H9 (cell line): ENCODE data around the gene NOP58. TPM values are rescaled to one million over a fixed set of nuclear protein-coding genes. Genes with fewer than 3 reads are reported as not detected.

ENCODE experiments used
- DNase-seq: peaks from one replicate; pipeline ENCODE4 v3.0.0-alpha.2; 2017
- H2AFZ ChIP-seq: one replicate; pipeline ENCODE4 v1.6.1; 2013; ENCODE audit warnings: mild to moderate bottlenecking, low read length, control low read depth, moderate library complexity
- H2AK5ac ChIP-seq: 2 replicates; pipeline ENCODE4 v1.6.1; 2013; ENCODE audit warnings: low read length, control low read depth, mixed read lengths; ENCODE audit not compliant: insufficient read length
- H2BK120ac ChIP-seq: one replicate; pipeline ENCODE4 v1.6.1; 2013; ENCODE audit warnings: low read depth, mild to moderate bottlenecking, low read length, control low read depth, inconsistent platforms; ENCODE audit not compliant: poor library complexity, severe bottlenecking
- H2BK12ac ChIP-seq: 2 replicates; pipeline ENCODE4 v1.6.1; 2013; ENCODE audit warnings: low read length, control low read depth, mixed read lengths, low read depth; ENCODE audit not compliant: insufficient read length
- H2BK15ac ChIP-seq: 2 replicates; pipeline ENCODE4 v1.6.1; 2013; ENCODE audit warnings: low read depth, low read length, control low read depth
- H2BK20ac ChIP-seq: one replicate; pipeline ENCODE4 v1.6.1; 2013; ENCODE audit warnings: low read depth, mild to moderate bottlenecking, low read length, control low read depth, inconsistent platforms; ENCODE audit not compliant: poor library complexity, severe bottlenecking
- H2BK5ac ChIP-seq: 2 replicates; pipeline ENCODE4 v1.6.1; 2013; ENCODE audit warnings: low read length, control low read depth, mixed read lengths; ENCODE audit not compliant: insufficient read length
- H3K14ac ChIP-seq: 2 replicates; pipeline ENCODE4 v1.6.1; 2013; ENCODE audit warnings: low read length, control low read depth; ENCODE audit not compliant: insufficient read depth
- H3K18ac ChIP-seq: 2 replicates; pipeline ENCODE4 v1.6.1; 2013; ENCODE audit warnings: low read depth, mild to moderate bottlenecking, mixed read lengths, low read length, control low read depth; ENCODE audit not compliant: insufficient read length
- H3K23ac ChIP-seq: 2 replicates; pipeline ENCODE4 v1.6.1; 2013; ENCODE audit warnings: low read length, control low read depth, mixed read lengths, low read depth; ENCODE audit not compliant: insufficient read length
- H3K23me2 ChIP-seq: 2 replicates; pipeline ENCODE4 v1.6.1; 2013; ENCODE audit warnings: low read depth, mild to moderate bottlenecking, mixed read lengths, low read length, control low read depth; ENCODE audit not compliant: insufficient read length, poor library complexity, severe bottlenecking
- H3K27ac ChIP-seq: 2 replicates; pipeline ENCODE4 v1.5.1; 2013; ENCODE audit warnings: low read length, control low read depth, mixed read lengths, low read depth; ENCODE audit not compliant: insufficient read length
- H3K27me3 ChIP-seq: 2 replicates; pipeline ENCODE4 v1.6.1; 2013; ENCODE audit warnings: low read length, control low read depth, inconsistent platforms; ENCODE audit not compliant: insufficient read depth
- H3K4ac ChIP-seq: 2 replicates; pipeline ENCODE4 v1.6.1; 2013; ENCODE audit warnings: low read depth, mild to moderate bottlenecking, control low read depth, inconsistent platforms, low read length, moderate library complexity
- H3K4me1 ChIP-seq: 2 replicates; pipeline ENCODE4 v1.6.1; 2013; ENCODE audit warnings: low read length, control low read depth, inconsistent platforms; ENCODE audit not compliant: insufficient read depth
- H3K4me2 ChIP-seq: 2 replicates; pipeline ENCODE4 v1.6.1; 2013; ENCODE audit warnings: low read length, control low read depth, mixed read lengths; ENCODE audit not compliant: insufficient read length, insufficient read depth
- H3K56ac ChIP-seq: 2 replicates; pipeline ENCODE4 v1.6.1; 2013; ENCODE audit warnings: low read depth, mild to moderate bottlenecking, mixed read lengths, low read length, control low read depth; ENCODE audit not compliant: insufficient read length
- H3K79me1 ChIP-seq: 2 replicates; pipeline ENCODE4 v1.6.1; 2013; ENCODE audit warnings: low read depth, mild to moderate bottlenecking, moderate library complexity, low read length, control low read depth, inconsistent platforms; ENCODE audit not compliant: insufficient read depth, poor library complexity, severe bottlenecking
- H3K79me2 ChIP-seq: 2 replicates; pipeline ENCODE4 v1.6.1; 2013; ENCODE audit warnings: low read length, control low read depth, inconsistent platforms; ENCODE audit not compliant: insufficient read depth
- H3K9ac ChIP-seq: 2 replicates; pipeline ENCODE4 v1.6.1; 2013; ENCODE audit warnings: low read length, control low read depth, mixed read lengths; ENCODE audit not compliant: insufficient read length; ENCODE audit errors: extremely low read depth
- H3K9me3 ChIP-seq: one replicate; pipeline ENCODE4 v1.6.1; 2013; ENCODE audit warnings: low read depth, low read length, inconsistent platforms; ENCODE audit not compliant: control insufficient read depth
- H3T11ph ChIP-seq: one replicate; pipeline ENCODE4 v1.6.1; 2013; ENCODE audit warnings: mild to moderate bottlenecking, low read length, control low read depth, inconsistent platforms
- H4K20me1 ChIP-seq: one replicate; pipeline ENCODE4 v1.6.1; 2013; ENCODE audit not compliant: control insufficient read depth, insufficient read length, insufficient read depth
- H4K5ac ChIP-seq: 2 replicates; pipeline ENCODE4 v1.6.1; 2013; ENCODE audit warnings: low read depth, mild to moderate bottlenecking, mixed read lengths, low read length, control low read depth; ENCODE audit not compliant: insufficient read length
- H4K8ac ChIP-seq: replicated peaks from 2 replicates; pipeline ENCODE4 v1.6.1; 2013; ENCODE audit warnings: low read length, control low read depth, mixed read lengths, low read depth; ENCODE audit not compliant: insufficient read length
- H4K91ac ChIP-seq: 2 replicates; pipeline ENCODE4 v1.6.1; 2013; ENCODE audit warnings: low read depth, mild to moderate bottlenecking, moderate library complexity, mixed read lengths, low read length, control low read depth; ENCODE audit not compliant: insufficient read length
- H3K27ac Mint-ChIP-seq, 3 experiments: 2 replicates in 2 of 3; 3 replicates in 1 of 3; pipeline ENCODE4 v1.8.0; 2020 to 2021; ENCODE audit warnings: mixed read lengths in 3 of 3, mild to moderate bottlenecking in 1 of 3, moderate library complexity in 1 of 3
- H3K27me3 Mint-ChIP-seq: 2 replicates; pipeline ENCODE4 v1.8.0; 2021; ENCODE audit warnings: low read depth, mild to moderate bottlenecking, moderate library complexity, mixed read lengths
- H3K36me3 Mint-ChIP-seq, 3 experiments: 2 replicates in 2 of 3; 3 replicates in 1 of 3; pipeline ENCODE4 v1.8.0; 2020 to 2021; ENCODE audit warnings: low read depth in 3 of 3, mixed read lengths in 3 of 3; ENCODE audit not compliant: insufficient read depth in 1 of 3
- H3K4me1 Mint-ChIP-seq, 2 experiments: 2 replicates each; pipeline ENCODE4 v1.8.0; 2020; ENCODE audit warnings: mixed read lengths in 2 of 2
- H3K4me3 Mint-ChIP-seq, 2 experiments: 2 replicates in 1 of 2; 3 replicates in 1 of 2; pipeline ENCODE4 v1.8.0; 2020 to 2021; ENCODE audit warnings: mild to moderate bottlenecking in 2 of 2, mixed read lengths in 2 of 2, moderate library complexity in 1 of 2
- H3K9me3 Mint-ChIP-seq, 2 experiments: 2 replicates in 1 of 2; 3 replicates in 1 of 2; pipeline ENCODE4 v1.8.0; 2020; ENCODE audit warnings: mild to moderate bottlenecking in 2 of 2, mixed read lengths in 2 of 2, moderate library complexity in 1 of 2
- CTCF ChIP-seq: fragments of 200-600 bp; sonication (generic); conservative IDR thresholded peaks from 3 replicates; pipeline ENCODE4 v1.8.0; 2021; ENCODE audit warnings: antibody characterized with exemption, mild to moderate bottlenecking
- WGBS: extraction: QIAGEN DNeasy Blood & Tissue Kit; methylation state at CpG from one replicate; pipeline ENCODE4 v1.1.7; 2013; ENCODE audit warnings: missing lambda C conversion rate, low lambda C conversion rate, mixed read lengths; ENCODE audit not compliant: insufficient read length; ENCODE audit errors: extremely low coverage; 5-methylcytosine and 5-hydroxymethylcytosine counted together
- total RNA-seq: library from RNA; stranded (reverse); gene quantifications from 2 replicates; pipeline ENCODE4 v1.2.1, GENCODE V29; 2021

NOP58 gene
- total RNA-seq, 1 experiment from 2014 or later = 168 TPM

DNA sequence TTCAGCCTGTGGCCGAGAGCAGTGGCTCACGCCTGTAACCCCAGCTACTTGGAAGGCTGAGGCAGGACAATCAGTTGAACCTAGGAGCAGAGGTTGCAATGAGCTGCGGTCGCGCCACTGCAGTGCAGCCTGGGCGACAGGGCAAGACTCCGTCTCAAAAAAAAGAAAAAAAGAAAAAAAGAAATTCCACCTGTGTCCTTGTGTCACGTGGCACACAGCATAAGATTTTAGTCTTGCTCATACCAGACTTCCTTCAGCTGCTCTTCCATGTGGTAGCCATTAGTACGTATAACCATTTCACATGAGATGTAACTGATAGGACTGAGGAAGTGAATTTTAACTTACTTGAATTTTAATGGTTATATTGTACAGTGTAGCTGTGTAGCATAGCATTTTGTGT lies 4.0 kb downstream of the NOP58 start:
- H3K27me3 Mint-ChIP-seq = no peaks in the 10 kb centered on the region
- no peak overlapping the region for H3K27ac ChIP-seq

More for the DNA sequence above, 4.0 kb downstream of the NOP58 start:
- H3K4me3 Mint-ChIP-seq = peak overlapping the region; percentile 30 to 33; a peak in 3 of 5 replicates
- H2BK12ac ChIP-seq = no peak overlapping the region
- peaks cover 77% of the 10 kb centered on the region for H3K79me2 ChIP-seq
- WGBS = no CpG with 5 or more reads among the region's 9 CpGs
- no peak overlapping the region for H3K27ac Mint-ChIP-seq
- no peak overlapping the region for H2BK20ac ChIP-seq
- H2BK15ac ChIP-seq = no peak overlapping the region
- no peak overlapping the region for H2AK5ac ChIP-seq
- TF ChIP-seq CTCF = no peak
- no peak overlapping the region for H3K14ac ChIP-seq
- no peak for DNase-seq
- no peak overlapping the region for H3T11ph ChIP-seq
- peaks cover 2% of the 10 kb centered on the region; the same call in 1 of the 2 replicates for H3K4me1 ChIP-seq
- no peak overlapping the region for H2AFZ ChIP-seq
- H3K4me2 ChIP-seq = peak overlapping the region; percentile 14
- no peak overlapping the region for H4K91ac ChIP-seq
- no peak overlapping the region for H4K8ac ChIP-seq
- no peaks in the 10 kb centered on the region for H4K20me1 ChIP-seq
- peaks cover 13 to 14% of the 10 kb centered on the region in 2 experiments; a peak in 3 of 4 replicates for H3K4me1 Mint-ChIP-seq
- no peak overlapping the region for H3K18ac ChIP-seq
- H3K23me2 ChIP-seq = peaks cover 8% of the 10 kb centered on the region
- no peak overlapping the region for H4K5ac ChIP-seq
- no peak overlapping the region for H2BK120ac ChIP-seq
- no peaks in the 10 kb centered on the region for H3K27me3 ChIP-seq
- no peak overlapping the region for H2BK5ac ChIP-seq
- no peaks in the 10 kb centered on the region for H3K9me3 Mint-ChIP-seq
- no peak overlapping the region for H3K23ac ChIP-seq
- H3K4ac ChIP-seq = no peak overlapping the region
- no peaks in the 10 kb centered on the region for H3K9me3 ChIP-seq
- H3K56ac ChIP-seq = no peak overlapping the region
- peaks cover 0 to 5% (median 0%) of the 10 kb centered on the region in 3 experiments; a peak in 2 of 7 replicates for H3K36me3 Mint-ChIP-seq
- no peak overlapping the region for H3K9ac ChIP-seq
- H3K79me1 ChIP-seq = no peaks in the 10 kb centered on the region
